PC-3 (cell line): ENCODE measurements around the gene TP53I11.

ENCODE experiments used
- EZH2 ChIP-seq: fragments of 300-600 bp; sonication (generic); IDR thresholded peaks from one replicate; pipeline ENCODE4 v1.6.1; 2017; ENCODE audit warnings: antibody characterized with exemption, mild to moderate bottlenecking, low read length; ENCODE audit not compliant: unreplicated experiment
- EZH2phosphoT487 ChIP-seq: fragments of 300-600 bp; sonication (generic); IDR thresholded peaks from 2 replicates; pipeline ENCODE4 v1.6.1; 2018; ENCODE audit warnings: mild to moderate bottlenecking, antibody characterized with exemption, low read length, borderline replicate concordance
- TF ChIP-seq, protein P1 (sequence below): fragments of 300-600 bp; sonication (generic); conservative IDR thresholded peaks from 2 replicates; pipeline ENCODE4 v1.5.1; 2017; ENCODE audit warnings: antibody characterized with exemption, low read depth, mild to moderate bottlenecking, low read length

DNA sequence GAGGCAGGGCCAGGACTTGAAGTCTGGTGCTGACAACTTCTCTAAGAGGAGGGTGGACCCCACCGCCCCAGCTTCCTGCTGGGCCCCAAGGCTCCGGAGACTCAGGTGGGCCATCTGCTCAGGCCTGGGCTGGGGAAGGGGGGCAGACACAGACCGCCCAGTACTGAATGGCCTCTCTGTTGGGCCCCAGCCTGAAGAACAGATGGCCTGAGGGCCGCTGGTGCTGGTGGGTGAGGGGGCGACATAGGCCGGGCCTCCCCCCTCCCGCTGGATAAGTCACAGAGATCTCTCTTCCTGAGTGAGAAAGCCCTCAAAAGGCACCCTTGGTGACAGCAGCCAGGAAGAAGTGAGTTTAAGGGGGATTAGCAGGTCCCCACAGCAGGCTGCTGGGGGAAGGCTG is 12.5 kb upstream of the TP53I11 start:
- TF ChIP-seq, protein P1, sequence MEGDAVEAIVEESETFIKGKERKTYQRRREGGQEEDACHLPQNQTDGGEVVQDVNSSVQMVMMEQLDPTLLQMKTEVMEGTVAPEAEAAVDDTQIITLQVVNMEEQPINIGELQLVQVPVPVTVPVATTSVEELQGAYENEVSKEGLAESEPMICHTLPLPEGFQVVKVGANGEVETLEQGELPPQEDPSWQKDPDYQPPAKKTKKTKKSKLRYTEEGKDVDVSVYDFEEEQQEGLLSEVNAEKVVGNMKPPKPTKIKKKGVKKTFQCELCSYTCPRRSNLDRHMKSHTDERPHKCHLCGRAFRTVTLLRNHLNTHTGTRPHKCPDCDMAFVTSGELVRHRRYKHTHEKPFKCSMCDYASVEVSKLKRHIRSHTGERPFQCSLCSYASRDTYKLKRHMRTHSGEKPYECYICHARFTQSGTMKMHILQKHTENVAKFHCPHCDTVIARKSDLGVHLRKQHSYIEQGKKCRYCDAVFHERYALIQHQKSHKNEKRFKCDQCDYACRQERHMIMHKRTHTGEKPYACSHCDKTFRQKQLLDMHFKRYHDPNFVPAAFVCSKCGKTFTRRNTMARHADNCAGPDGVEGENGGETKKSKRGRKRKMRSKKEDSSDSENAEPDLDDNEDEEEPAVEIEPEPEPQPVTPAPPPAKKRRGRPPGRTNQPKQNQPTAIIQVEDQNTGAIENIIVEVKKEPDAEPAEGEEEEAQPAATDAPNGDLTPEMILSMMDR, result no peak
- TF ChIP-seq EZH2 (no peak), EZH2phosphoT487 (no peak)
